HCT116 (cell line): Measurements from ENCODE around the gene CTSW.

Experiments
- EZH2 ChIP-seq: fragments of 200-600 bp; sonication (generic); IDR thresholded peaks from 2 replicates; pipeline ENCODE4 v1.6.1; 2017; ENCODE audit warnings: antibody characterized with exemption, mixed run types
- EZH2phosphoT487 ChIP-seq: fragments of 200-600 bp; IDR thresholded peaks from 2 replicates; pipeline ENCODE4 v1.6.1; 2018; ENCODE audit warnings: antibody characterized with exemption, borderline replicate concordance
- MAX ChIP-seq: IDR thresholded peaks from 2 replicates; pipeline ENCODE4 v1.6.1; 2012
- POLR2A ChIP-seq: IDR thresholded peaks from 2 replicates; pipeline ENCODE4 v1.7.0; 2011; ENCODE audit warnings: borderline replicate concordance; ENCODE audit not compliant: insufficient read depth, insufficient read length; ENCODE audit errors: extremely low read depth
- POLR2AphosphoS5 ChIP-seq: IDR thresholded peaks from 2 replicates; pipeline ENCODE4 v1.6.1; 2011; ENCODE audit warnings: mild to moderate bottlenecking, low read depth, low read length, moderate library complexity
- TF ChIP-seq, protein P1 (sequence below), 3 experiments: fragments of 200-600 bp in 1 of 3; sonication (generic) in 1 of 3; IDR thresholded peaks in 2 of 3; conservative IDR thresholded peaks in 1 of 3; 2 replicates each; pipeline ENCODE4 v1.5.1; 2012 to 2017; ENCODE audit warnings: low read depth in 2 of 3, low read length in 2 of 3, antibody characterized with exemption in 1 of 3, borderline replicate concordance in 1 of 3, control low read depth in 1 of 3, mild to moderate bottlenecking in 1 of 3, mixed read lengths in 1 of 3, mixed run types in 1 of 3, moderate library complexity in 1 of 3; ENCODE audit not compliant: insufficient read depth in 1 of 3
- TF ChIP-seq, protein P2 (sequence below): IDR thresholded peaks from 2 replicates; pipeline ENCODE4 v1.6.1; 2012; ENCODE audit warnings: low read depth

DNA sequence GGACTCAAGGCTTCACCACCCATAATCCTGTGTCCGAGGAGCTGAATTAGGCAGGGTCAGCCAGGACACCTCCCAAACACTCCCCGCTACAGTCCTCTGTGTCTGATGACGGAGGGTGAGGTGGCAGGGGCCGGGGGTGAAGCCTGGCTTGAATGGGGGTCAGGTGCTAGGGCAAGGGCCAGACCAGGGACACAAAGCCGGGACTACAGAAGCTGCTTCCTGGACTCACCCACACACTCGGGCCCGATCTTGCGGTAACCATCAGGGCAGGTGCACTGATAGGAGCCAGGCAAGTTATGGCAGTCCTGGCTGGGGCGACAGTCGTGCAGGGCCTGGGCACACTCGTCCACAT, 9.4 kb upstream of the CTSW start:
- TF ChIP-seq, protein P1, sequence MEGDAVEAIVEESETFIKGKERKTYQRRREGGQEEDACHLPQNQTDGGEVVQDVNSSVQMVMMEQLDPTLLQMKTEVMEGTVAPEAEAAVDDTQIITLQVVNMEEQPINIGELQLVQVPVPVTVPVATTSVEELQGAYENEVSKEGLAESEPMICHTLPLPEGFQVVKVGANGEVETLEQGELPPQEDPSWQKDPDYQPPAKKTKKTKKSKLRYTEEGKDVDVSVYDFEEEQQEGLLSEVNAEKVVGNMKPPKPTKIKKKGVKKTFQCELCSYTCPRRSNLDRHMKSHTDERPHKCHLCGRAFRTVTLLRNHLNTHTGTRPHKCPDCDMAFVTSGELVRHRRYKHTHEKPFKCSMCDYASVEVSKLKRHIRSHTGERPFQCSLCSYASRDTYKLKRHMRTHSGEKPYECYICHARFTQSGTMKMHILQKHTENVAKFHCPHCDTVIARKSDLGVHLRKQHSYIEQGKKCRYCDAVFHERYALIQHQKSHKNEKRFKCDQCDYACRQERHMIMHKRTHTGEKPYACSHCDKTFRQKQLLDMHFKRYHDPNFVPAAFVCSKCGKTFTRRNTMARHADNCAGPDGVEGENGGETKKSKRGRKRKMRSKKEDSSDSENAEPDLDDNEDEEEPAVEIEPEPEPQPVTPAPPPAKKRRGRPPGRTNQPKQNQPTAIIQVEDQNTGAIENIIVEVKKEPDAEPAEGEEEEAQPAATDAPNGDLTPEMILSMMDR (IDR thresholded peaks at IDR 0.05 in 2 of 3, conservative IDR thresholded peaks at IDR 0.05 in 1 of 3; ENCODE audit: borderline replicate concordance in 1 of 3, insufficient read depth in 1 of 3, low read depth in 2 of 3, low read length in 2 of 3) = no peak
- TF ChIP-seq POLR2A = no peak
- no peak for TF ChIP-seq MAX
- TF ChIP-seq, protein P2, sequence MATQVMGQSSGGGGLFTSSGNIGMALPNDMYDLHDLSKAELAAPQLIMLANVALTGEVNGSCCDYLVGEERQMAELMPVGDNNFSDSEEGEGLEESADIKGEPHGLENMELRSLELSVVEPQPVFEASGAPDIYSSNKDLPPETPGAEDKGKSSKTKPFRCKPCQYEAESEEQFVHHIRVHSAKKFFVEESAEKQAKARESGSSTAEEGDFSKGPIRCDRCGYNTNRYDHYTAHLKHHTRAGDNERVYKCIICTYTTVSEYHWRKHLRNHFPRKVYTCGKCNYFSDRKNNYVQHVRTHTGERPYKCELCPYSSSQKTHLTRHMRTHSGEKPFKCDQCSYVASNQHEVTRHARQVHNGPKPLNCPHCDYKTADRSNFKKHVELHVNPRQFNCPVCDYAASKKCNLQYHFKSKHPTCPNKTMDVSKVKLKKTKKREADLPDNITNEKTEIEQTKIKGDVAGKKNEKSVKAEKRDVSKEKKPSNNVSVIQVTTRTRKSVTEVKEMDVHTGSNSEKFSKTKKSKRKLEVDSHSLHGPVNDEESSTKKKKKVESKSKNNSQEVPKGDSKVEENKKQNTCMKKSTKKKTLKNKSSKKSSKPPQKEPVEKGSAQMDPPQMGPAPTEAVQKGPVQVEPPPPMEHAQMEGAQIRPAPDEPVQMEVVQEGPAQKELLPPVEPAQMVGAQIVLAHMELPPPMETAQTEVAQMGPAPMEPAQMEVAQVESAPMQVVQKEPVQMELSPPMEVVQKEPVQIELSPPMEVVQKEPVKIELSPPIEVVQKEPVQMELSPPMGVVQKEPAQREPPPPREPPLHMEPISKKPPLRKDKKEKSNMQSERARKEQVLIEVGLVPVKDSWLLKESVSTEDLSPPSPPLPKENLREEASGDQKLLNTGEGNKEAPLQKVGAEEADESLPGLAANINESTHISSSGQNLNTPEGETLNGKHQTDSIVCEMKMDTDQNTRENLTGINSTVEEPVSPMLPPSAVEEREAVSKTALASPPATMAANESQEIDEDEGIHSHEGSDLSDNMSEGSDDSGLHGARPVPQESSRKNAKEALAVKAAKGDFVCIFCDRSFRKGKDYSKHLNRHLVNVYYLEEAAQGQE = no peak
- TF ChIP-seq EZH2 = no peak
- no peak for TF ChIP-seq POLR2AphosphoS5
- TF ChIP-seq EZH2phosphoT487 = no peak
